Kidney (tissue), 14 donors: ENCODE results near the gene RAD9A. TPM values are rescaled to one million over a fixed set of nuclear protein-coding genes. Genes with fewer than 3 reads are reported as not detected.

ENCODE experiments used
- DNase-seq, 5 donors: peaks; one replicate each; pipeline ENCODE4 v3.0.0-alpha.2; 2013 to 2020
- FAIRE-seq: peaks from 2 replicates; lab custom pipeline; 2012; peaks lifted over from hg19 to GRCh38; lab: Jason Lieb, UNC
- H3K27ac ChIP-seq, 2 donors: one replicate each; pipeline ENCODE4 v1.7.0; 2013; ENCODE audit warnings: low read depth in 2 of 2, low read length in 2 of 2, inconsistent platforms in 1 of 2
- H3K27me3 ChIP-seq: one replicate; pipeline ENCODE4 v1.7.1; 2013; ENCODE audit warnings: low read length, inconsistent platforms; ENCODE audit not compliant: control insufficient read depth, insufficient read depth
- H3K36me3 ChIP-seq, 3 donors: one replicate each; pipeline versions ENCODE4 v1.7.0 to v1.7.1; 2013; ENCODE audit warnings: low read length in 3 of 3, control low read depth in 1 of 3, inconsistent platforms in 1 of 3; ENCODE audit not compliant: insufficient read depth in 3 of 3, control insufficient read depth in 2 of 3
- H3K4me1 ChIP-seq, 3 donors: one replicate each; pipeline versions ENCODE4 v1.7.0 to v1.7.1; 2013; ENCODE audit warnings: low read length in 3 of 3, inconsistent platforms in 1 of 3, low read depth in 1 of 3; ENCODE audit not compliant: control insufficient read depth in 2 of 3, insufficient read depth in 2 of 3
- H3K4me3 ChIP-seq, 3 donors: one replicate each; pipeline versions ENCODE4 v1.7.0 to v1.8.1; 2013; ENCODE audit warnings: low read length in 3 of 3, control low read depth in 1 of 3, inconsistent platforms in 1 of 3
- H3K9ac ChIP-seq, 3 donors: one replicate each; pipeline versions ENCODE4 v1.7.0 to v1.7.1; 2013; ENCODE audit warnings: low read length in 3 of 3, control low read depth in 1 of 3, inconsistent platforms in 1 of 3
- H3K9me3 ChIP-seq, 3 donors: one replicate each; pipeline versions ENCODE4 v1.7.0 to v1.7.1; 2013; ENCODE audit warnings: low read length in 3 of 3, control low read depth in 1 of 3, inconsistent platforms in 1 of 3; ENCODE audit not compliant: control insufficient read depth in 2 of 3, insufficient read depth in 1 of 3
- intact Hi-C: fragments of 100-400 bp; cut with DNase I; formaldehyde crosslinking; loops from one replicate; pipeline ENCODE4 v1.11.1; 2022
- polyA plus RNA-seq: library from polyadenylated mRNA; stranded (reverse); fragments of 350-450 nt; fragmentation: Illumina TruSeq; extraction: RNeasy Lipid Tissue Mini Kit (QIAGEN cat#74804); gene quantifications from one replicate; pipeline ENCODE4 v1.2.3, GENCODE V29; 2014; ENCODE audit warnings: low read depth, low replicate concordance; ENCODE audit not compliant: insufficient read depth
- total RNA-seq: library from RNA; stranded (reverse); fragmentation: NEBNext Ultra II Directional; extraction: Animal tissue kit (Norgen Biotek cat#: 25700); gene quantifications from one replicate; pipeline ENCODE4 v1.2.1, GENCODE V29; 2021
- TF ChIP-seq, protein P1 (sequence below): IDR thresholded peaks from 3 replicates; pipeline ENCODE4 v1.5.1; 2012; ENCODE audit warnings: mild to moderate bottlenecking, moderate library complexity, borderline replicate concordance; ENCODE audit not compliant: insufficient read depth; ENCODE audit errors: extremely low read depth
- donor health status: control.
- donor health status: control.
- donor health status: control.
- donor health status: control.
- donor health status: control.
- donor health status: DM: yes; HTN: yes; CAD: no.
- donor health status: Normal renal cell carcinoma (clear cell type).

The RAD9A gene
- total and polyA plus RNA-seq, 2 donors from 2014 or later, result 16.4 to 17.8 TPM

- Histone ChIP-seq H3K4me3 (no peak overlapping the region), H3K27me3 (no peaks in the 10 kb centered on the region), H3K27ac (no peak overlapping the region), H3K36me3 (no peaks in the 10 kb centered on the region), H3K4me1 (peaks cover 0 to 5% (median 0%) of the 10 kb centered on the region in 3 donors), H3K9ac (no peak overlapping the region), H3K9me3 (no peaks in the 10 kb centered on the region)
- intact Hi-C loops, result loop anchor here (5.0 kb wide), 1 partner anchor 36 kb away; no protein-coding TSS in a partner anchor
- FAIRE-seq (no peak), DNase-seq (peak in 2 of 5 donors; percentile 51)
- TF ChIP-seq, protein P1, sequence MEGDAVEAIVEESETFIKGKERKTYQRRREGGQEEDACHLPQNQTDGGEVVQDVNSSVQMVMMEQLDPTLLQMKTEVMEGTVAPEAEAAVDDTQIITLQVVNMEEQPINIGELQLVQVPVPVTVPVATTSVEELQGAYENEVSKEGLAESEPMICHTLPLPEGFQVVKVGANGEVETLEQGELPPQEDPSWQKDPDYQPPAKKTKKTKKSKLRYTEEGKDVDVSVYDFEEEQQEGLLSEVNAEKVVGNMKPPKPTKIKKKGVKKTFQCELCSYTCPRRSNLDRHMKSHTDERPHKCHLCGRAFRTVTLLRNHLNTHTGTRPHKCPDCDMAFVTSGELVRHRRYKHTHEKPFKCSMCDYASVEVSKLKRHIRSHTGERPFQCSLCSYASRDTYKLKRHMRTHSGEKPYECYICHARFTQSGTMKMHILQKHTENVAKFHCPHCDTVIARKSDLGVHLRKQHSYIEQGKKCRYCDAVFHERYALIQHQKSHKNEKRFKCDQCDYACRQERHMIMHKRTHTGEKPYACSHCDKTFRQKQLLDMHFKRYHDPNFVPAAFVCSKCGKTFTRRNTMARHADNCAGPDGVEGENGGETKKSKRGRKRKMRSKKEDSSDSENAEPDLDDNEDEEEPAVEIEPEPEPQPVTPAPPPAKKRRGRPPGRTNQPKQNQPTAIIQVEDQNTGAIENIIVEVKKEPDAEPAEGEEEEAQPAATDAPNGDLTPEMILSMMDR, result peak; percentile 64
These were observed 45.6 kb upstream of the RAD9A start for GRCh38 chr11:67345920-67346819.

DNA sequence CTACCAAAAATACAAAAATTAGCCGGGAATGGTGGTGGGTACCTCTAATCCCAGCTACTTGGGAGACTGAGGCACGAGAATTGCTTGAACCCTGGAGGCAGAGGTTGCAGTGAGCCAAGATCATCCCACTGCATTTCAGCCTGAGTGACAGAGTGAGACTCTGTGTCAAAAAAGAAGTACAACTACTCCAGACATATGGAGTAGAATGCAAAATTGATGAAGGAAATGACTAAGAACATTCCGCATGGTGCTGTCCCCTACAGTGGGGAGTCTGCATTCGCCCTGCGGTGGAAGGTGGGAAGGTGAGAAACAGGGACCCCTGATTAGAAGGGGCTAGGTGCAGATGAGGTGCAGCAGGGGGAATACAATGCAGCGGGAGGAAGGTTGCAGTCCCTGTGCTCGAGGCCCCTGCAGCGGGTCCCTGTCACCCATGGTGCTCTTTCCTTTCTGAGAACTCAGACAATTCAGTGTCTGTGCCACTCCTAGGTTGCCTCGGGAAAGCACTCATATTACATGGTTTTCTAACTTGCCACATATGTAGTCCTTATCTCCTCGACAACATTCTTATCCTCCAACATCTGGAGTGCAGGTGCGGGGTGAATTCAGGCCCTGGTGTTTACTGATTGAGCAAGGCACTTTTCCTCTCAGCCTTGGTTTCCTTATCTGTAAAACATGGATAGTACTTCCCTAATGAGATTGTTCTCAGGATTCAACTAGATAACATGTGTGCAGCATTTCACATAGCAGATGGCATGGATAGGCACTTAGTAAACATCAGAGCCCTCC lies 43.6 kb upstream of the RAD9A start:
- intact Hi-C loops, result loop anchor here (5.0 kb wide), 1 partner anchor 34 kb away; no protein-coding TSS in a partner anchor
- H3K9me3 ChIP-seq, result no peaks in the 10 kb centered on the region
- FAIRE-seq, result no peak
- no peak overlapping the region for H3K9ac ChIP-seq
- no peak overlapping the region for H3K27ac ChIP-seq
- H3K4me1 ChIP-seq, result peaks cover 0 to 16% (median 4%) of the 10 kb centered on the region in 3 donors
- H3K27me3 ChIP-seq, result no peaks in the 10 kb centered on the region
- no peak overlapping the region for H3K4me3 ChIP-seq
- DNase-seq, result no peak
- no peaks in the 10 kb centered on the region for H3K36me3 ChIP-seq
- TF ChIP-seq, protein P1, result no peak

- DNase-seq (no peak), FAIRE-seq (no peak)
- intact Hi-C loops, result loop anchor here (5.0 kb wide), 1 partner anchor 33 kb away; no protein-coding TSS in a partner anchor
- Histone ChIP-seq H3K27ac (no peak overlapping the region), H3K4me1 (peaks cover 0 to 17% (median 7%) of the 10 kb centered on the region in 3 donors), H3K9ac (no peak overlapping the region), H3K9me3 (no peaks in the 10 kb centered on the region), H3K4me3 (no peak overlapping the region), H3K27me3 (no peaks in the 10 kb centered on the region), H3K36me3 (no peaks in the 10 kb centered on the region)
- TF ChIP-seq, protein P1, result no peak
These were observed 42.8 kb upstream of the RAD9A start for GRCh38 chr11:67349036-67349435.
